Pancreas (tissue), 10 donors: ENCODE data around the gene CNIH2. TPM values are rescaled to one million over a fixed set of nuclear protein-coding genes. Genes with fewer than 3 reads are reported as not detected.

Experiments
- ATAC-seq, 4 donors: fragments of 200-7000 bp; cut with Tn5 transposase; one replicate each; pipeline versions ENCODE4 v1.8.0 to v1.9.1; 2020; ENCODE audit warnings: mild to moderate bottlenecking in 4 of 4, moderate library complexity in 4 of 4
- DNase-seq, 6 donors: peaks; one replicate each; pipeline ENCODE4 v3.0.0-alpha.2; 2020
- FAIRE-seq: peaks from 2 replicates; lab custom pipeline; 2012; peaks lifted over from hg19 to GRCh38; lab: Jason Lieb, UNC
- H3K27ac ChIP-seq, 4 donors: fragments of 200-600 bp; sonication (generic); 1 replicate in 3 of 4; 2 replicates in 1 of 4; pipeline versions ENCODE4 v1.5.0 to v1.8.0; 2020
- H3K27me3 ChIP-seq, 4 donors: fragments of 200-600 bp; one replicate each; pipeline ENCODE4 v1.8.0; 2021
- H3K36me3 ChIP-seq, 3 donors: fragments of 200-600 bp; sonication (generic) in 1 of 3; one replicate each; pipeline versions ENCODE4 v1.5.0 to v1.8.0; 2020 to 2021
- H3K4me1 ChIP-seq, 3 donors: fragments of 200-600 bp; one replicate each; pipeline ENCODE4 v1.8.0; 2021
- H3K4me3 ChIP-seq, 4 donors: fragments of 200-600 bp; sonication (generic) in 2 of 4; one replicate each; pipeline versions ENCODE4 v1.5.0 to v1.8.0; 2020 to 2021
- H3K9me3 ChIP-seq, 4 donors: fragments of 200-600 bp; one replicate each; pipeline ENCODE4 v1.8.0; 2021
- WGBS, 2 donors: extraction: QIAGEN DNeasy Blood & Tissue Kit; methylation state at CpG; one replicate each; pipeline ENCODE4 v1.1.7; 2013; 5-methylcytosine and 5-hydroxymethylcytosine counted together
- intact Hi-C, 3 donors: fragments of 100-400 bp; cut with DNase I; formaldehyde crosslinking; loops; one replicate each; pipeline versions ENCODE4 v1.11.1 to v1.14.2; 2022
- polyA plus RNA-seq, 2 donors: library from polyadenylated mRNA; stranded (reverse); fragments of 200-250 nt; gene quantifications; one replicate each; pipeline ENCODE4 v1.2.3, GENCODE V29; 2013
- total RNA-seq, 6 donors: library from RNA; stranded (reverse); fragmentation: NEBNext Ultra II Directional in 4 of 6; extraction: Animal tissue kit (Norgen Biotek cat#: 25700) in 4 of 6; gene quantifications; one replicate each; pipeline versions ENCODE4 v1.2.1 to v1.2.4, GENCODE V29; 2021 to 2023
- TF ChIP-seq, protein P1 (sequence below), 4 donors: fragments of 200-600 bp; sonication (generic) in 3 of 4; IDR thresholded peaks; one replicate each; pipeline versions ENCODE4 v1.5.0 to v1.8.0; 2021; ENCODE audit warnings: antibody characterized with exemption in 4 of 4
- donor health status: healthy with polysubstance abuse.
- donor health status: DM: no; HTN: no; CAD: no; lungs with moderate emphysema.
- donor health status: DM: no; HTN: no; CAD: no.
- donor health status: control.
- donor health status: control.
- donor health status: Bipolar disorder and iron deficiency.
- donor health status: DM: yes; HTN: yes; CAD: no.
- donor health status: DM: no; HTN: no; CAD: no.
- donor health status: DM: no; HTN: no; CAD: no.
- donor health status: DM: yes; HTN: yes; CAD: no.

Gene CNIH2
- total and polyA plus RNA-seq, 8 donors: 0.83 to 34.3 (median 3.8) TPM

DNA sequence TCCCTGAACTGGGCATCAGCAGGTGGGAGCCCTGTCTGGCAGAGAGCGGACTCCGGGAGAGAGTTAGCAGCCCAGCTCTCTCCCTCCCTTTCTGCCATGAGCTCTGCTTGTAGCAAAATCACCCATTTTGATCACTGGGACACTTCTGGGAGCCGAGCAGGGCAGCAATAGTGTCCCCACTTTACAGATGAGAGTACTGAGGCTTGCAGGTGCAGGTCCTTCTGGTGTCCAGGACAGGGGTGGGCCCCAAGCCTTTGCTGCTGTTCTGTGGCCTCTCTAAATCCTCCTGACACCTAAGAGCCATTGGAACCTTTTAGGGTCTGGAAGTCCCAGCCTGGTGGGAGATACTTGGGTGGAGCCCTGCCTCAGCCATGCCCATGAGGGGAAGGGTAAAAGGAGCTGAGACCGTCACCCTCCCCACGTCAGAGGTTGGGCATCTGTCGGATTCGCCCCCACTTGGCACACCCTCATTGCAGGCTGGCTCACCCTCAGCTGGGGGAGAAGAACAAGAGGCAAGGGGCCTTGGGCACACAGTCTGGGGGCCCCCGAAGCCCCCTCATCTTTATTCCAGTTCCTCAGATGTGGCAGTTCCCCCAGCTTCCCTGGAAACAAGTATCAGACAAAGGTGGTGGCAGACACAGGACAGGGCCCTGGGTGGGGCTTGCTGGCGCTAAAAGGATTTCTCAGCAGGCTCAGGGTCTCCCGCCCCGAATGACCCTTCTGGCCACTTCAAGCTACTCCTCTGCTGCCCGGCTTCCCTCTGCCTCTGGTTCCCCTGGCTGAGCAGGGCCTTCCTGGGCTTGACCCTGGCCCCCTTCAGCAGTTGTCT is 53.8 kb downstream of the CNIH2 start:
- WGBS, 2 donors: 85 to 94% methylated on average over 12 of the region's 12 CpGs
- H3K4me3 ChIP-seq: no peak overlapping the region
- no peaks in the 10 kb centered on the region for H3K36me3 ChIP-seq
- intact Hi-C loops: no loop called here
- DNase-seq: peak in 2 of 6 donors; percentile 44 to 47
- no peak overlapping the region for H3K27ac ChIP-seq
- FAIRE-seq: no peak
- H3K9me3 ChIP-seq: no peaks in the 10 kb centered on the region
- H3K4me1 ChIP-seq: peaks cover 4 to 8% (median 5%) of the 10 kb centered on the region in 3 donors
- ATAC-seq: no peak
- no peaks in the 10 kb centered on the region for H3K27me3 ChIP-seq
- TF ChIP-seq, protein P1, sequence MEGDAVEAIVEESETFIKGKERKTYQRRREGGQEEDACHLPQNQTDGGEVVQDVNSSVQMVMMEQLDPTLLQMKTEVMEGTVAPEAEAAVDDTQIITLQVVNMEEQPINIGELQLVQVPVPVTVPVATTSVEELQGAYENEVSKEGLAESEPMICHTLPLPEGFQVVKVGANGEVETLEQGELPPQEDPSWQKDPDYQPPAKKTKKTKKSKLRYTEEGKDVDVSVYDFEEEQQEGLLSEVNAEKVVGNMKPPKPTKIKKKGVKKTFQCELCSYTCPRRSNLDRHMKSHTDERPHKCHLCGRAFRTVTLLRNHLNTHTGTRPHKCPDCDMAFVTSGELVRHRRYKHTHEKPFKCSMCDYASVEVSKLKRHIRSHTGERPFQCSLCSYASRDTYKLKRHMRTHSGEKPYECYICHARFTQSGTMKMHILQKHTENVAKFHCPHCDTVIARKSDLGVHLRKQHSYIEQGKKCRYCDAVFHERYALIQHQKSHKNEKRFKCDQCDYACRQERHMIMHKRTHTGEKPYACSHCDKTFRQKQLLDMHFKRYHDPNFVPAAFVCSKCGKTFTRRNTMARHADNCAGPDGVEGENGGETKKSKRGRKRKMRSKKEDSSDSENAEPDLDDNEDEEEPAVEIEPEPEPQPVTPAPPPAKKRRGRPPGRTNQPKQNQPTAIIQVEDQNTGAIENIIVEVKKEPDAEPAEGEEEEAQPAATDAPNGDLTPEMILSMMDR (IDR thresholded peaks at IDR 0.05): no peak

DNA sequence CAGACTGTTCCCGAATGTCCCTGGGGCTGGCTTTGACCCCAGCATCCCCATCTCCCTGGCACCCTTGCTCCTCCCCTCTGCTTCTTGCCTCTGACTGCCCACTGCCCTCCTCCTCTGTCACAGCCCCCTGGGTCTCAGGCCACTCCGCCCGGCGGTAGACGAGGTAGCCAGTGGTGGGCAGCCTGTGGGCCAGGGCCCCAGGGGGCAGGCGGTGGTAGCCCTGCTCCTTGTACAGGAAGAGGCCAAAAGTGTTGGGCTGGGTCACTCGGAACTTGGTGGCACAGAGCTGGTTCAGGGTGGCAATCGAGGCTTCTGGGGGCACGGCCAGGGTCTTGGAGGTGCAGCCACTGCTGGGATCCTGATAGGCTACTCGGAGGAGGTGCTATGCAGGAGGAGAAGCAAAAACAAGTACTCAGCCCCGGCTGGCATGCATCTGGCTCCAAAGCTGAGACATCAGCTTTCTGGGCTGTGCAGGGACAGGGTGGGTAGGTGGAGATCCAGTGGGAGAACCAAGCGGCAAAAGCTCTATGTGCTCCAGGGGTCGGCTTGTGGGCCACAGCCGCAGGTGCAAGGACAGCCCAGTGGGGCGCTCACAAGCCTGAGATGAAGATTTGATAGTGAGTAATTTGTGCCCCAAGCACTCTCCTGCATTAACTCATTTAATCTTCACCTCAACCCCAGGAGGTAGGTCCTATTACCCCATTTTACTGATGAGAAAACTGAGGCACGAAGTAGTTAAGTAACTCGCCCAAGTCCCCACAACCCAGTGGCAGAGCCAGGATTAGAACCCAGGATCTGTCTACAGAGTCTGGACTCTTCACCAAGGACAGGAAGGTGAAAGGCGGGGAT is 54.6 kb downstream of the CNIH2 start:
- TF ChIP-seq, protein P1 (IDR thresholded peaks at IDR 0.05): no peak
- 78 to 82% methylated on average over 18 of the region's 18 CpGs for WGBS, 2 donors
- Histone ChIP-seq H3K27ac (no peak overlapping the region), H3K9me3 (no peaks in the 10 kb centered on the region), H3K4me3 (no peak overlapping the region), H3K36me3 (no peaks in the 10 kb centered on the region), H3K4me1 (peaks cover 4 to 12% (median 10%) of the 10 kb centered on the region in 3 donors), H3K27me3 (no peaks in the 10 kb centered on the region)
- no peak for ATAC-seq
- intact Hi-C loops: no loop called here
- peak in 2 of 6 donors; percentile 20 to 70 for DNase-seq
- FAIRE-seq: no peak

DNA sequence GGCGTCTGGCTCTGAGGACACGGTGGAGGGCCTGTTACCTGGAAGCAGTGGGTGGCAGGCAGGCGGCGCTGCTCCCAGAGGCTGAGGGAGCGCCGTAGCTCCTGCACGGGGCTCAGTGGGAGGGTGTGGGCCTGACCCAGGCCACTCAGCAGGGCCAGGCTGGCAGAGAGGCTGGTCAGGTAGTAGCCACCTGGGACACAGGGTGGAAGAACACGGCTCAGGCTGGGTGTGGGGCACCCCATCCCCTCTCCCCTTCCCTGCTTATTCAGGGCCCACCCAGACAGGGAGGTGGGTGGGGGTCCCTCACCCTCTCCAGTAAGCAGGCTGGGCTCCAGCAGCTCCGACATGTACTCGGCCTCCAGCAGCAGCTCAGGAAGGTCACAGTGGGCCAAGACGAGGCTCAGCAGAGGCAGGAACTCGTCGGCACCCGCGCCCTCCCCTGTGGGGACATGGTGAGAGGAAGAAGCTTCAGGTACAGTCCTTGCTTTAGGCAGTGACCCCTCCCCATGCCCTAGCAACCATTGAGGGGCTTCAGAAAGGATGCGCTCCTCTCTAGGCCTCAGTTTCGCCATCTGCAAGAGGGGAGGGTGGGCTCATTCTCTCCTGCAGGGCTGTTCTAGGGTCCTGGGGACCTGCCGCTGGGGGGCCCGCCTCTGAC is 55.4 kb downstream of the CNIH2 start:
- intact Hi-C loops: no loop called here
- Histone ChIP-seq H3K4me3 (no peak overlapping the region), H3K27ac (no peak overlapping the region), H3K36me3 (no peaks in the 10 kb centered on the region), H3K4me1 (peaks cover 4 to 12% (median 10%) of the 10 kb centered on the region in 3 donors), H3K9me3 (no peaks in the 10 kb centered on the region), H3K27me3 (no peaks in the 10 kb centered on the region)
- FAIRE-seq (no peak), DNase-seq (peak in 3 of 6 donors; percentile 18 to 48 (median 45)), ATAC-seq (no peak)
- 87 to 91% methylated on average over 16 to 19 of the region's 19 CpGs for WGBS, 2 donors
- TF ChIP-seq, protein P1 (IDR thresholded peaks at IDR 0.05): no peak

Other genes with a start within 250 kb of the CNIH2 start
- gene GAL3ST3, start 229.0 kb upstream of the CNIH2 start, total RNA-seq: under 1 TPM in 5 of 6 donors, not detected in 1; 0.20 to 0.83 (median 0.43) TPM
- gene GAL3ST3, start 229.0 kb upstream of the CNIH2 start, polyA plus RNA-seq: 1 to 10 TPM in 1 of 2 donors, under 1 TPM in 1; 0.27 to 1.8 TPM
- 100 to 1,000 TPM in 1 of 6 donors, 10 to 100 TPM in 5; 64.4 to 118 (median 83.3) TPM for gene SF3B2, start 225.8 kb upstream of the CNIH2 start, total RNA-seq
- 10 to 100 TPM; 75.8 to 99.0 TPM for gene SF3B2, start 225.8 kb upstream of the CNIH2 start, polyA plus RNA-seq
- 10 to 100 TPM; 19.6 to 61.0 (median 28.8) TPM for gene PACS1, start 207.9 kb upstream of the CNIH2 start, total RNA-seq
- 10 to 100 TPM; 16.9 to 27.1 TPM for gene PACS1, start 207.9 kb upstream of the CNIH2 start, polyA plus RNA-seq
- gene KLC2, start 20.5 kb upstream of the CNIH2 start, total RNA-seq: 10 to 100 TPM in 2 of 6 donors, 1 to 10 TPM in 4; 7.7 to 15.8 (median 9.4) TPM
- gene KLC2, start 20.5 kb upstream of the CNIH2 start, polyA plus RNA-seq: 10 to 100 TPM; 23.3 to 35.4 TPM
- gene RAB1B, start 9.5 kb upstream of the CNIH2 start, total RNA-seq: 10 to 100 TPM; 36.8 to 61.9 (median 49.7) TPM
- 10 to 100 TPM; 92.0 to 96.2 TPM for gene RAB1B, start 9.5 kb upstream of the CNIH2 start, polyA plus RNA-seq
- 10 to 100 TPM; 39.7 to 64.9 (median 49.1) TPM for gene YIF1A, start 11.0 kb downstream of the CNIH2 start, total RNA-seq
- 100 to 1,000 TPM in 1 of 2 donors, 10 to 100 TPM in 1; 82.7 to 112 TPM for gene YIF1A, start 11.0 kb downstream of the CNIH2 start, polyA plus RNA-seq
- gene TMEM151A, start 13.7 kb downstream of the CNIH2 start, total RNA-seq: under 1 TPM; 0.49 to 0.79 (median 0.72) TPM
- 1 to 10 TPM; 1.6 to 4.4 TPM for gene TMEM151A, start 13.7 kb downstream of the CNIH2 start, polyA plus RNA-seq
- gene CD248, start 38.9 kb downstream of the CNIH2 start, total RNA-seq: 10 to 100 TPM in 3 of 6 donors, 1 to 10 TPM in 3; 1.2 to 17.7 (median 7.5) TPM
- 1 to 10 TPM; 2.5 to 4.0 TPM for gene CD248, start 38.9 kb downstream of the CNIH2 start, polyA plus RNA-seq
- gene RIN1, start 58.3 kb downstream of the CNIH2 start, total RNA-seq: 1 to 10 TPM; 2.7 to 5.0 (median 4.1) TPM
- gene RIN1, start 58.3 kb downstream of the CNIH2 start, polyA plus RNA-seq: 10 to 100 TPM in 1 of 2 donors, 1 to 10 TPM in 1; 9.2 to 15.7 TPM
- gene BRMS1, start 66.9 kb downstream of the CNIH2 start, total RNA-seq: 10 to 100 TPM; 14.3 to 22.0 (median 19.7) TPM
- 10 to 100 TPM; 46.9 to 65.0 TPM for gene BRMS1, start 66.9 kb downstream of the CNIH2 start, polyA plus RNA-seq
- 10 to 100 TPM in 5 of 6 donors, 1 to 10 TPM in 1; 9.5 to 13.3 (median 12.0) TPM for gene B4GAT1, start 69.5 kb downstream of the CNIH2 start, total RNA-seq
- 10 to 100 TPM in 1 of 2 donors, 1 to 10 TPM in 1; 9.2 to 21.8 TPM for gene B4GAT1, start 69.5 kb downstream of the CNIH2 start, polyA plus RNA-seq
- 1 to 10 TPM; 2.9 to 6.0 (median 4.3) TPM for gene SLC29A2, start 93.6 kb downstream of the CNIH2 start, total RNA-seq
- 10 to 100 TPM; 19.9 to 21.7 TPM for gene SLC29A2, start 93.6 kb downstream of the CNIH2 start, polyA plus RNA-seq
- under 1 TPM in 1 of 6 donors, not detected in 5; 0.14 TPM for gene NPAS4, start 142.9 kb downstream of the CNIH2 start, total RNA-seq
- under 1 TPM; 0.08 to 0.63 TPM for gene NPAS4, start 142.9 kb downstream of the CNIH2 start, polyA plus RNA-seq
- 10 to 100 TPM; 15.7 to 23.9 (median 21.0) TPM for gene MRPL11, start 160.7 kb downstream of the CNIH2 start, total RNA-seq
- 10 to 100 TPM; 29.2 to 30.2 TPM for gene MRPL11, start 160.7 kb downstream of the CNIH2 start, polyA plus RNA-seq
- gene PELI3, start 188.7 kb downstream of the CNIH2 start, total RNA-seq: 1 to 10 TPM; 3.0 to 9.6 (median 6.4) TPM
- 10 to 100 TPM; 14.7 to 19.9 TPM for gene PELI3, start 188.7 kb downstream of the CNIH2 start, polyA plus RNA-seq
- 10 to 100 TPM in 4 of 6 donors, 1 to 10 TPM in 2; 8.5 to 27.0 (median 20.2) TPM for gene DPP3, start 202.3 kb downstream of the CNIH2 start, total RNA-seq
- gene DPP3, start 202.3 kb downstream of the CNIH2 start, polyA plus RNA-seq: 10 to 100 TPM; 22.8 to 24.7 TPM
- 10 to 100 TPM; 19.1 to 29.6 (median 21.5) TPM for gene BBS1, start 232.5 kb downstream of the CNIH2 start, total RNA-seq
- 10 to 100 TPM; 22.0 to 31.9 TPM for gene BBS1, start 232.5 kb downstream of the CNIH2 start, polyA plus RNA-seq